IMR-90 (cell line): ENCODE measurements around the gene GRID1. TPM values are rescaled to one million over a fixed set of nuclear protein-coding genes. Genes with fewer than 3 reads are reported as not detected.

ENCODE experiments used
- ATAC-seq: fragments of 200-7000 bp; cut with Tn5 transposase; 2 replicates; pipeline ENCODE4 v1.9.1; 2020; ENCODE audit warnings: low read depth, mild to moderate bottlenecking, moderate library complexity
- BruUV-seq: library from RNA; stranded (reverse); fragments of 400-500 nt; replicated peaks from 2 replicates; lab custom pipeline; 2021; lab: Mats Ljungman, UMichigan
- CTCF ChIA-PET: fragments of 300-600 bp; formaldehyde crosslinking; extraction: SDS; loops from one replicate; lab custom pipeline; 2021; ENCODE audit warnings: antibody characterized with exemption; lab: Yijun Ruan, JAX
- POLR2A ChIA-PET: fragments of 300-600 bp; sonication (Branson Sonifier 250); formaldehyde crosslinking; loops from one replicate; lab custom pipeline; 2022; ENCODE audit warnings: antibody characterized with exemption; ENCODE audit not compliant: unreplicated experiment; lab: Charles Lee
- DNase-seq: peaks from one replicate; pipeline ENCODE4 v3.0.0; 2013
- H2AFZ ChIP-seq: replicated peaks from 2 replicates; pipeline ENCODE3; 2013; ENCODE audit warnings: low read length, mild to moderate bottlenecking; ENCODE audit not compliant: poor library complexity
- H2AK5ac ChIP-seq: 2 replicates; pipeline ENCODE4 v1.6.1; 2013; ENCODE audit warnings: low read depth, low read length, inconsistent platforms
- H2AK9ac ChIP-seq: replicated peaks from 2 replicates; pipeline ENCODE3; 2013; ENCODE audit warnings: mild to moderate bottlenecking, low read depth, low read length, moderate library complexity; ENCODE audit not compliant: poor library complexity
- H2BK120ac ChIP-seq: 2 replicates; pipeline ENCODE4 v1.6.1; 2013; ENCODE audit warnings: low read depth, low read length, inconsistent platforms
- H2BK15ac ChIP-seq: 3 replicates; pipeline ENCODE4 v1.6.1; 2013; ENCODE audit warnings: low read depth, low read length, inconsistent platforms
- H2BK20ac ChIP-seq: 2 replicates; pipeline ENCODE4 v1.6.1; 2013; ENCODE audit warnings: low read depth, mild to moderate bottlenecking, inconsistent platforms, low read length, moderate library complexity
- H2BK5ac ChIP-seq: 2 replicates; pipeline ENCODE4 v1.6.1; 2013; ENCODE audit warnings: mild to moderate bottlenecking, low read depth, low read length, inconsistent platforms; ENCODE audit not compliant: poor library complexity, severe bottlenecking
- H3K14ac ChIP-seq: replicated peaks from 2 replicates; pipeline ENCODE4 v1.6.1; 2013; ENCODE audit warnings: low read depth, low read length, inconsistent platforms
- H3K18ac ChIP-seq: 2 replicates; pipeline ENCODE4 v1.6.1; 2013; ENCODE audit warnings: low read depth, low read length, control low read depth
- H3K23ac ChIP-seq: 2 replicates; pipeline ENCODE4 v1.6.1; 2013; ENCODE audit warnings: low read depth, low read length, inconsistent platforms
- H3K27ac ChIP-seq: 2 replicates; pipeline ENCODE4 v1.5.1; 2013; ENCODE audit warnings: mild to moderate bottlenecking, control low read depth, low read length; ENCODE audit not compliant: insufficient read depth
- H3K27me3 ChIP-seq: 2 replicates; pipeline ENCODE4 v1.6.1; 2013; ENCODE audit warnings: low read length; ENCODE audit not compliant: control insufficient read depth, insufficient read depth
- H3K36me3 ChIP-seq: 2 replicates; pipeline ENCODE4 v1.6.1; 2013; ENCODE audit warnings: low read length, mixed read lengths; ENCODE audit not compliant: control insufficient read depth, insufficient read depth
- H3K4ac ChIP-seq: 2 replicates; pipeline ENCODE4 v1.6.1; 2013; ENCODE audit warnings: low read depth, low read length, inconsistent platforms
- H3K4me1 ChIP-seq: 2 replicates; pipeline ENCODE4 v1.6.1; 2013; ENCODE audit warnings: low read length, mixed read lengths; ENCODE audit not compliant: control insufficient read depth, insufficient read depth
- H3K4me2 ChIP-seq: 2 replicates; pipeline ENCODE4 v1.6.1; 2013; ENCODE audit warnings: low read depth, mild to moderate bottlenecking, control low read depth, low read length, moderate library complexity
- H3K4me3 ChIP-seq: 2 replicates; pipeline ENCODE4 v1.5.1; 2013; ENCODE audit warnings: low read depth, mild to moderate bottlenecking, control low read depth, low read length, moderate library complexity; ENCODE audit not compliant: insufficient read depth
- H3K56ac ChIP-seq: 2 replicates; pipeline ENCODE4 v1.6.1; 2013; ENCODE audit warnings: low read length, inconsistent platforms; ENCODE audit not compliant: insufficient read depth; ENCODE audit errors: extremely low read depth
- H3K79me1 ChIP-seq, 2 experiments: 2 replicates each; pipeline ENCODE4 v1.6.1; 2013; ENCODE audit warnings: low read length in 2 of 2, inconsistent platforms in 1 of 2, low read depth in 1 of 2
- H3K9ac ChIP-seq: 2 replicates; pipeline ENCODE4 v1.6.1; 2013; ENCODE audit warnings: low read depth, low read length, control low read depth
- H3K9me1 ChIP-seq: 2 replicates; pipeline ENCODE4 v1.6.1; 2013; ENCODE audit warnings: low read length, inconsistent platforms; ENCODE audit not compliant: insufficient read depth
- H3K9me3 ChIP-seq: 2 replicates; pipeline ENCODE4 v1.6.1; 2013; ENCODE audit warnings: low read length; ENCODE audit not compliant: control insufficient read depth, insufficient read depth
- H4K20me1 ChIP-seq: 2 replicates; pipeline ENCODE4 v1.6.1; 2013; ENCODE audit warnings: low read length, inconsistent platforms; ENCODE audit not compliant: insufficient read depth
- H4K5ac ChIP-seq: 2 replicates; pipeline ENCODE4 v1.6.1; 2013; ENCODE audit warnings: mild to moderate bottlenecking, low read depth, low read length, control low read depth
- H4K8ac ChIP-seq, 2 experiments: 2 replicates each; pipeline ENCODE4 v1.6.1; 2013; ENCODE audit warnings: low read depth in 2 of 2, low read length in 2 of 2, control low read depth in 1 of 2, inconsistent platforms in 1 of 2
- H4K91ac ChIP-seq: 2 replicates; pipeline ENCODE4 v1.6.1; 2013; ENCODE audit warnings: low read depth, low read length, inconsistent platforms; ENCODE audit not compliant: insufficient read depth
- CHD1 ChIP-seq: IDR thresholded peaks from 2 replicates; pipeline ENCODE4 v1.6.1; 2012; ENCODE audit warnings: low read depth, low read length, improper control_type of control experiment
- FOS ChIP-seq: fragments of 150-350 bp; IDR thresholded peaks from 2 replicates; pipeline ENCODE4 v1.6.1; 2016; ENCODE audit warnings: low read depth, low read length
- MAFK ChIP-seq: IDR thresholded peaks from 2 replicates; pipeline ENCODE4 v1.6.1; 2012; ENCODE audit warnings: low read depth, low read length, improper control_type of control experiment
- NFE2L2 ChIP-seq: fragments of 150-350 bp; IDR thresholded peaks from 2 replicates; pipeline ENCODE4 v1.6.1; 2016; ENCODE audit warnings: low read depth, mild to moderate bottlenecking, low read length
- RFX5 ChIP-seq: IDR thresholded peaks from 2 replicates; pipeline ENCODE4 v1.8.0; 2012; ENCODE audit warnings: low read depth, mild to moderate bottlenecking, low read length, moderate library complexity
- USF2 ChIP-seq: fragments of 150-350 bp; IDR thresholded peaks from 2 replicates; pipeline ENCODE4 v1.6.1; 2017; ENCODE audit warnings: mild to moderate bottlenecking, antibody characterized with exemption, low read length, low read depth
- WGBS, 2 experiments: methylation state at CpG; one replicate each; pipeline versions ENCODE4 v1.1.5 to v1.1.7; 2013; ENCODE audit warnings: missing lambda C conversion rate in 2 of 2; ENCODE audit not compliant: insufficient read length in 1 of 2; ENCODE audit errors: extremely low coverage in 2 of 2; 5-methylcytosine and 5-hydroxymethylcytosine counted together
- dilution Hi-C: fragments of 300-500 bp; cut with HindIII; formaldehyde crosslinking; loops from one replicate; pipeline ENCODE4 v1.14.3; 2018; ENCODE audit warnings: low sequenced_read_pairs; ENCODE audit not compliant: unreplicated experiment
- in situ Hi-C: fragments of 300-500 bp; cut with MboI; formaldehyde crosslinking; loops from 3 replicates; pipeline ENCODE4 v1.14.3; 2019; ENCODE audit warnings: low sequenced_read_pairs, inconsistent platforms, mixed read lengths
- intact Hi-C: fragments of 100-400 bp; cut with micrococcal nuclease; formaldehyde crosslinking; loops from 2 replicates; pipeline ENCODE4 v1.10.0; 2022
- polyA plus RNA-seq, 3 experiments: library from polyadenylated mRNA; depleted of rRNA; stranded (reverse); fragments of >200 nt; gene quantifications; 2 replicates each; pipeline ENCODE4 v1.2.3, GENCODE V29; 2012; ENCODE audit warnings: low replicate concordance in 1 of 3
- total RNA-seq: library from RNA; depleted of rRNA; stranded (reverse); fragments of >200 nt; gene quantifications from 2 replicates; pipeline ENCODE4 v1.2.3, GENCODE V29; 2012

Gene GRID1
- total and polyA plus RNA-seq, 2 of the 4 experiments (the other 2 are of a cell fraction): not detected

- BruUV-seq: no TSS peak
- dilution Hi-C loops: no loop called here
- H2BK20ac ChIP-seq: no peak overlapping the region
- POLR2A ChIA-PET: no interaction called here
- no peak overlapping the region for H3K4me2 ChIP-seq
- no peak overlapping the region for H3K4ac ChIP-seq
- intact Hi-C loops: no loop called here
- H3K18ac ChIP-seq: no peak overlapping the region
- peak; percentile 55 for DNase-seq
- WGBS, 2 experiments: 79% methylated on average over 4 of the region's 10 CpGs; no CpG with 5 or more reads in 1 of the 2 experiments
- H2BK120ac ChIP-seq: no peak overlapping the region
- CTCF ChIA-PET: no interaction called here
- no peak overlapping the region for H4K91ac ChIP-seq
- TF ChIP-seq USF2 (no peak), NFE2L2 (peak; percentile 58), MAFK (peak; percentile 57; the same call in 1 of the 2 replicates), FOS (no peak), CHD1 (no peak), RFX5 (no peak)
- no peak overlapping the region for H3K14ac ChIP-seq
- peak; percentile 46 for ATAC-seq
- no peak overlapping the region for H3K23ac ChIP-seq
- H4K5ac ChIP-seq: no peak overlapping the region
- no peak overlapping the region for H3K9ac ChIP-seq
- H3K4me1 ChIP-seq: no peaks in the 10 kb centered on the region
- no peak overlapping the region for H3K4me3 ChIP-seq
- no peak overlapping the region for H3K56ac ChIP-seq
- no peaks in the 10 kb centered on the region for H3K9me1 ChIP-seq
- no peak overlapping the region for H2AK9ac ChIP-seq
- H2AFZ ChIP-seq: no peak overlapping the region
- H4K8ac ChIP-seq: no peak overlapping the region
- in situ Hi-C loops: no loop called here
- no peak overlapping the region for H2AK5ac ChIP-seq
- H2BK5ac ChIP-seq: no peak overlapping the region
- H2BK15ac ChIP-seq: no peak overlapping the region
- H3K9me3 ChIP-seq: no peaks in the 10 kb centered on the region
- H3K36me3 ChIP-seq: no peaks in the 10 kb centered on the region
- no peak overlapping the region for H3K27ac ChIP-seq
- H3K27me3 ChIP-seq: no peaks in the 10 kb centered on the region
- no peaks in the 10 kb centered on the region for H4K20me1 ChIP-seq
- no peaks in the 10 kb centered on the region for H3K79me1 ChIP-seq
Observed at GRCh38 chr10:86225103-86225782, 141.4 kb downstream of the GRID1 start.
